K562 (cell line): ENCODE data around the gene PLAAT5. TPM values are rescaled to one million over a fixed set of nuclear protein-coding genes. Genes with fewer than 3 reads are reported as not detected.
A peak's percentile ranks its signal among the peaks of the same experiment; 100 is the strongest.

ENCODE experiments used
- DACH1 ChIP-seq: fragments of 450-650 bp; IDR thresholded peaks from 2 replicates; pipeline ENCODE4 v1.6.1; 2018; ENCODE audit not compliant: partially characterized antibody
- ESRRA ChIP-seq: fragments of 450-650 bp; IDR thresholded peaks from 2 replicates; pipeline ENCODE4 v1.6.1; 2014; ENCODE audit warnings: low read depth, mild to moderate bottlenecking, moderate library complexity, borderline replicate concordance
- FOXP4 ChIP-seq: sonication (generic); formaldehyde crosslinking; IDR thresholded peaks from 2 replicates; pipeline ENCODE4 v1.8.0; 2022; ENCODE audit warnings: mild to moderate bottlenecking, missing genetic modification reagents, borderline replicate concordance
- HNRNPK ChIP-seq: fragments of 200-400 bp; formaldehyde crosslinking; IDR thresholded peaks from one replicate; pipeline ENCODE4 v1.6.1; 2018; ENCODE audit warnings: mild to moderate bottlenecking, low read depth, low read length; ENCODE audit not compliant: poor library complexity, severe bottlenecking
- NCOA1 ChIP-seq: fragments of 450-650 bp; IDR thresholded peaks from 2 replicates; pipeline ENCODE4 v1.6.1; 2016; ENCODE audit warnings: low read depth
- NCOA2 ChIP-seq, 2 experiments: fragments of 450-650 bp; IDR thresholded peaks; 2 replicates each; pipeline ENCODE4 v1.6.1; 2018; ENCODE audit warnings: mild to moderate bottlenecking in 2 of 2, moderate library complexity in 1 of 2; ENCODE audit not compliant: partially characterized antibody in 2 of 2
- POLR3G ChIP-seq: IDR thresholded peaks from 2 replicates; pipeline ENCODE4 v1.6.1; 2011; ENCODE audit not compliant: insufficient read length, insufficient replicate concordance; ENCODE audit errors: extremely low read depth
- SOX6 ChIP-seq: fragments of 450-650 bp; IDR thresholded peaks from 2 replicates; pipeline ENCODE4 v1.6.1; 2014; ENCODE audit warnings: mild to moderate bottlenecking
- STAG1 ChIP-seq: sonication (generic); formaldehyde crosslinking; IDR thresholded peaks from 2 replicates; pipeline ENCODE4 v1.5.0; 2020; ENCODE audit warnings: missing genetic modification reagents, borderline replicate concordance
- TAF9B ChIP-seq: fragments of 450-650 bp; IDR thresholded peaks from 2 replicates; pipeline ENCODE4 v1.6.1; 2018; ENCODE audit warnings: mild to moderate bottlenecking; ENCODE audit not compliant: partially characterized antibody
- YY1 ChIP-seq, 3 experiments: IDR thresholded peaks; 2 replicates each; pipeline ENCODE4 v1.6.1; 2011; ENCODE audit warnings: low read length in 2 of 3, mild to moderate bottlenecking in 2 of 3, moderate library complexity in 2 of 3, borderline replicate concordance in 1 of 3, control low read depth in 1 of 3, low read depth in 1 of 3; ENCODE audit not compliant: insufficient read depth in 3 of 3, insufficient replicate concordance in 2 of 3, control insufficient read depth in 1 of 3, insufficient read length in 1 of 3; ENCODE audit errors: extremely low read depth in 1 of 3
- ZBTB49 ChIP-seq: sonication (generic); formaldehyde crosslinking; IDR thresholded peaks from 2 replicates; pipeline ENCODE4 v1.8.0; 2022; ENCODE audit warnings: missing genetic modification reagents, mild to moderate bottlenecking, borderline replicate concordance
- ZEB2 ChIP-seq: fragments of 450-650 bp; IDR thresholded peaks from 2 replicates; pipeline ENCODE4 v1.6.1; 2016
- ZNF134 ChIP-seq: fragments of 250-450 bp; sonication (Bioruptor Pico); conservative IDR thresholded peaks from 2 replicates; pipeline ENCODE4 v1.4.0; 2020
- ZNF217 ChIP-seq: sonication (generic); formaldehyde crosslinking; IDR thresholded peaks from 2 replicates; pipeline ENCODE4 v1.8.0; 2022; ENCODE audit warnings: mild to moderate bottlenecking, missing genetic modification reagents
- ZNF583 ChIP-seq: fragments of 250-450 bp; sonication (Bioruptor Pico); IDR thresholded peaks from 2 replicates; pipeline ENCODE4 v1.4.0; 2020
- ZNF589 ChIP-seq: fragments of 200-800 bp; sonication (Bioruptor generic); IDR thresholded peaks from 2 replicates; pipeline ENCODE4 v1.6.1; 2016; ENCODE audit warnings: low read depth, missing genetic modification characterization, missing compliant biosample characterization
- ZNF707 ChIP-seq: fragments of 250-450 bp; sonication (Bioruptor Pico); conservative IDR thresholded peaks from 2 replicates; pipeline ENCODE4 v1.8.0; 2022; ENCODE audit warnings: inconsistent platforms, mild to moderate bottlenecking, moderate library complexity
- polyA plus RNA-seq, 8 experiments: library from polyadenylated mRNA; depleted of rRNA in 4 of 8; stranded (reverse) in 5 of 8; unstranded in 3 of 8; fragments of >200 nt; fragmentation: Nextera tagmentation in 2 of 8; fragmentation: Illumina TruSeq in 1 of 8; extraction: Ambion mirVana in 2 of 8; extraction: Trizol in 1 of 8; gene quantifications; 2 replicates each; pipeline versions ENCODE4 v1.2.1 to v1.2.3, GENCODE V29; 2011 to 2014; ENCODE audit warnings: inconsistent platforms in 1 of 8, missing spikeins in 1 of 8
- total RNA-seq, 7 experiments: library from RNA; depleted of rRNA in 6 of 7; stranded (reverse); fragments of >200 nt in 6 of 7; fragmentation: Illumina TruSeq in 2 of 7; extraction: Trizol in 2 of 7; gene quantifications; 2 replicates each; pipeline versions ENCODE4 v1.2.1 to v1.2.3, GENCODE V29; 2011 to 2021; ENCODE audit warnings: low replicate concordance in 1 of 7
- TF ChIP-seq, protein P1 (sequence below): sonication (generic); formaldehyde crosslinking; IDR thresholded peaks from 2 replicates; pipeline ENCODE4 v1.9.0; 2022; ENCODE audit warnings: mild to moderate bottlenecking, missing genetic modification reagents
- TF ChIP-seq, protein P2 (sequence below): sonication (generic); IDR thresholded peaks from 2 replicates; pipeline ENCODE4 v1.6.1; 2016

The PLAAT5 gene
- total and polyA plus RNA-seq, 9 of the 15 experiments (the other 6 are each of a cell fraction or from before 2014, with no cell fraction given) = not detected

DNA sequence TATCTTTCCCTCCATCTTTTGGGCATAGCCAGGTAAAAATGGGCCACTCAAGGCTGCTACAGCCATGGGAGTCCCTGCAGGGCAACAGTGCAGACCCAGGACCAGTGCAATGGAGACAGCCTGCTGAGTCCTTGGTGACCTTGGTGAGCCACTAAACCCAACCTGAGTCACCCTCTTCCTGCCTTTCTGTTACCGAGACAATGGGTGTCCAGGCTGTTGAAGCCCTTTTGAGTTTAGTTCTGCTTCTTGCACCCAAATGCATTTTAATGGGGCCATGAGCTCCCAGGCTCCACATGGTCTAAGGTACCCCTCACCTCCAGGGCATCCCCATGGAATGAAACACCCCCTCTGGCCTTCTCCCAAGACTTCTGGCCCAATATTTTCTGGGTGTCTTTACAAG, 44.8 kb upstream of the PLAAT5 start (continued):
- TF ChIP-seq ZBTB49 (CRISPR knock-in tag) = no peak
- no peak for TF ChIP-seq HNRNPK
- TF ChIP-seq, protein P1, sequence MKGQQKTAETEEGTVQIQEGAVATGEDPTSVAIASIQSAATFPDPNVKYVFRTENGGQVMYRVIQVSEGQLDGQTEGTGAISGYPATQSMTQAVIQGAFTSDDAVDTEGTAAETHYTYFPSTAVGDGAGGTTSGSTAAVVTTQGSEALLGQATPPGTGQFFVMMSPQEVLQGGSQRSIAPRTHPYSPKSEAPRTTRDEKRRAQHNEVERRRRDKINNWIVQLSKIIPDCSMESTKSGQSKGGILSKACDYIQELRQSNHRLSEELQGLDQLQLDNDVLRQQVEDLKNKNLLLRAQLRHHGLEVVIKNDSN (CRISPR knock-in tag) = no peak
- TF ChIP-seq, protein P2, sequence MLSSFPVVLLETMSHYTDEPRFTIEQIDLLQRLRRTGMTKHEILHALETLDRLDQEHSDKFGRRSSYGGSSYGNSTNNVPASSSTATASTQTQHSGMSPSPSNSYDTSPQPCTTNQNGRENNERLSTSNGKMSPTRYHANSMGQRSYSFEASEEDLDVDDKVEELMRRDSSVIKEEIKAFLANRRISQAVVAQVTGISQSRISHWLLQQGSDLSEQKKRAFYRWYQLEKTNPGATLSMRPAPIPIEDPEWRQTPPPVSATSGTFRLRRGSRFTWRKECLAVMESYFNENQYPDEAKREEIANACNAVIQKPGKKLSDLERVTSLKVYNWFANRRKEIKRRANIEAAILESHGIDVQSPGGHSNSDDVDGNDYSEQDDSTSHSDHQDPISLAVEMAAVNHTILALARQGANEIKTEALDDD = no peak
- no peak for TF ChIP-seq TAF9B
- no peak for TF ChIP-seq ZNF217 (CRISPR knock-in tag)
- TF ChIP-seq STAG1 = no peak
- TF ChIP-seq ZNF707 (CRISPR knock-in tag) = no peak
- no peak for TF ChIP-seq ZEB2
- no peak; the same call in 1 of the 2 replicates for TF ChIP-seq ZNF583
- TF ChIP-seq ZNF134 (CRISPR knock-in tag) = no peak
- TF ChIP-seq SOX6 = 0 out of 2 replicates have a peak, but pooled peaks have one; percentile 25
- no peak for TF ChIP-seq POLR3G
- TF ChIP-seq ZNF589 = no peak
- peak; percentile 67 for TF ChIP-seq ESRRA
- no peak for TF ChIP-seq FOXP4 (CRISPR knock-in tag)
- TF ChIP-seq NCOA1 = no peak
- peak in 1 of 3 experiments; percentile 23 for TF ChIP-seq YY1 (IDR thresholded peaks at IDR 0.05; ENCODE audit: borderline replicate concordance in 1 of 3, control insufficient read depth in 1 of 3, extremely low read depth in 1 of 3, insufficient read depth in 3 of 3, insufficient read length in 1 of 3, insufficient replicate concordance in 2 of 3, low read depth in 1 of 3, low read length in 2 of 3)
- TF ChIP-seq DACH1 = no peak
- no peak for TF ChIP-seq NCOA2 (IDR thresholded peaks at IDR 0.05; ENCODE audit: partially characterized antibody in 2 of 2)
